Gastroesophageal sphincter (tissue), 3 donors: Measurements from ENCODE around the gene SLC25A47.

ENCODE experiments used
- POLR2A ChIP-seq, 2 donors: fragments of 450-650 bp; IDR thresholded peaks; one replicate each; pipeline ENCODE4 v1.6.1; 2017; ENCODE audit warnings: antibody characterized with exemption in 2 of 2, mild to moderate bottlenecking in 2 of 2, moderate library complexity in 1 of 2
- TF ChIP-seq, protein P1 (sequence below), 4 experiments: fragments of 200-600 bp in 2 of 4; fragments of 450-650 bp in 2 of 4; sonication (generic) in 1 of 4; IDR thresholded peaks; one replicate each; pipeline ENCODE4 v1.5.1; 2017 to 2019; ENCODE audit warnings: antibody characterized with exemption in 4 of 4, mild to moderate bottlenecking in 2 of 4, moderate library complexity in 2 of 4

DNA sequence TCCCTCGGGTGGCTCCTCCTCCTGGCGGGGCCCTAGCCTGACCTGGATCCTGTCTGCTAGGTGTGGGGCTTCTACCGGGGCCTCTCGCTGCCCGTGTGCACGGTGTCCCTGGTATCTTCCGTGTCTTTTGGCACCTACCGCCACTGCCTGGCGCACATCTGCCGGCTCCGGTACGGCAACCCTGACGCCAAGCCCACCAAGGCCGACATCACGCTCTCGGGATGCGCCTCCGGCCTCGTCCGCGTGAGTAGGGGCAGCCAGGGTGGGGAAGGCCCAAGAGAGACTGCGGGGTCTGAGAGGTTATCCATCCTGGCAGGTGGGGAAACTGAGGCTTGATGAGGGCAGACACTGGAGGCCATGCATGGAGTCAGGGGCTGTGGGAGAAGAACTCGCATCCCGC lies 4.0 kb downstream of the SLC25A47 start:
- TF ChIP-seq POLR2A (IDR thresholded peaks at IDR 0.05) = no peak
- TF ChIP-seq, protein P1, sequence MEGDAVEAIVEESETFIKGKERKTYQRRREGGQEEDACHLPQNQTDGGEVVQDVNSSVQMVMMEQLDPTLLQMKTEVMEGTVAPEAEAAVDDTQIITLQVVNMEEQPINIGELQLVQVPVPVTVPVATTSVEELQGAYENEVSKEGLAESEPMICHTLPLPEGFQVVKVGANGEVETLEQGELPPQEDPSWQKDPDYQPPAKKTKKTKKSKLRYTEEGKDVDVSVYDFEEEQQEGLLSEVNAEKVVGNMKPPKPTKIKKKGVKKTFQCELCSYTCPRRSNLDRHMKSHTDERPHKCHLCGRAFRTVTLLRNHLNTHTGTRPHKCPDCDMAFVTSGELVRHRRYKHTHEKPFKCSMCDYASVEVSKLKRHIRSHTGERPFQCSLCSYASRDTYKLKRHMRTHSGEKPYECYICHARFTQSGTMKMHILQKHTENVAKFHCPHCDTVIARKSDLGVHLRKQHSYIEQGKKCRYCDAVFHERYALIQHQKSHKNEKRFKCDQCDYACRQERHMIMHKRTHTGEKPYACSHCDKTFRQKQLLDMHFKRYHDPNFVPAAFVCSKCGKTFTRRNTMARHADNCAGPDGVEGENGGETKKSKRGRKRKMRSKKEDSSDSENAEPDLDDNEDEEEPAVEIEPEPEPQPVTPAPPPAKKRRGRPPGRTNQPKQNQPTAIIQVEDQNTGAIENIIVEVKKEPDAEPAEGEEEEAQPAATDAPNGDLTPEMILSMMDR (IDR thresholded peaks at IDR 0.05) = no peak
